GM18499 (cell line): ENCODE measurements around the gene AACS.

Experiments
- ATAC-seq: cut with Tn5 transposase; IDR thresholded peaks from one replicate; pipeline ENCODE4 v1.9.1; 2021; ENCODE audit warnings: moderate number of reproducible peaks; ENCODE audit not compliant: insufficient read depth, unreplicated experiment

The AACS gene

GRCh38 chr12:125178222-125178621 lies 113.0 kb downstream of the AACS start:
- no peak for ATAC-seq

- ATAC-seq = no peak
Measured at GRCh38 chr12:125180144-125180543, 114.9 kb downstream of the AACS start.

- no peak for ATAC-seq
Measured at GRCh38 chr12:125181107-125181506, 115.9 kb downstream of the AACS start.

GRCh38 chr12:125183187-125184067 lies 118.2 kb downstream of the AACS start:
- ATAC-seq = peak; percentile 60

- ATAC-seq = no peak
Measured at GRCh38 chr12:125184213-125184967, 119.2 kb downstream of the AACS start.

DNA sequence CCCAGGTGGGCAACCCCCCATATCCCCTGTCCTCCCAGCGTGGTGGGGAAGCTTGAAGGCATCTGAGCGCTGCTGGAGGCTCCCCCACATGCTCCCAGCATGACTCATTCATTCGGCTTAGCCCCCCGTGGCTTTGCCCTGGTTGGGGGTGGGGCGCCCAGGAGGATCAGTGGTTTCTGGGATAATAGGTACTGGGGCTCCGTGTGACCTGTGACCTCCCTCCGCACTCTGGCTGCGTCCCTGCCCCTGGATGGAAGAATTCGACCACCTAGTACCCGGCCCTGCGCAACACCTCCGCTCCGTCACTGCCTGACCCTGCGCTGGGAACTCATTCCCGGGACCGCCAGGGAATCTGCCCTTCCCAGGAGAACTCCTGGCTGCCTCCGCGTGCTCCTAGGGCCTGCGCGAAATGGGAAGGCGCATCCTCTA lies 120.1 kb downstream of the AACS start:
- ATAC-seq = no peak

GRCh38 chr12:125185740-125186470 lies 120.7 kb downstream of the AACS start, which contains the start of gene TMEM132B:
Gene TMEM132B, plus strand, starts transcription at chr12:125186386.
- no peak for ATAC-seq

GRCh38 chr12:125186471-125187147 lies 121.4 kb downstream of the AACS start:
- no peak for ATAC-seq

DNA sequence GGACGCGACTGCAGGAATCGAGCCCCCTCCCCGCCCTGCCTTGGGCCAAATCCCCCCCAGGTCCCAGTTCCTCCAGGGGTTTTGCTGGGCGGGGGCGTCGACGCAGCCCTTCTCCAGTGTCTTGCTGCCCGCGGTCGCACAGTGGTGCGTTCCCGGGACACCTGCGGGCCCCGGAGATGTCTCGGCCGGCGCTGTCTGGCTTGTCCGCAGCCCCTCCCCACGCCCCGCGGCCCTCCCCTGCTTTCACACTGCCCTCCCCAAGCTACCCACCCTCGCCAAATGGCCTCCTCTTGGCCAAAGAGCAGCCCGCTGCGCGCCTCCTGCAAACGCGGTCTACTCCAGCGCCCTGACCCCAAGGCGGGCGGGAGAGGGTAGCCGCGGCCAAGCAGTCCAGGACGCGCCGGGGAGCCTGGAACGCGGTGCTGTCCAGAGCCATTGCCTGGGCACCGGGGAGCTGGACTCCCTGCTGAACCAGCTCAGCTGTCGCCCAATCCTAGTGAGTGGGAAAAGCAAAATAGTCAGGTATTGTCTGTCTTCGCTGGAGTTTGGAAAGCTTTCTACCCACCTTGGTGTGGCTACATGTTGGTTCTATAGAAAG lies 122.0 kb downstream of the AACS start:
- ATAC-seq = no peak

GRCh38 chr12:125187780-125188741 lies 122.8 kb downstream of the AACS start:
- no peak for ATAC-seq

GRCh38 chr12:125189015-125189414 lies 123.8 kb downstream of the AACS start:
- ATAC-seq = no peak

GRCh38 chr12:125189502-125189901 lies 124.3 kb downstream of the AACS start:
- no peak for ATAC-seq

DNA sequence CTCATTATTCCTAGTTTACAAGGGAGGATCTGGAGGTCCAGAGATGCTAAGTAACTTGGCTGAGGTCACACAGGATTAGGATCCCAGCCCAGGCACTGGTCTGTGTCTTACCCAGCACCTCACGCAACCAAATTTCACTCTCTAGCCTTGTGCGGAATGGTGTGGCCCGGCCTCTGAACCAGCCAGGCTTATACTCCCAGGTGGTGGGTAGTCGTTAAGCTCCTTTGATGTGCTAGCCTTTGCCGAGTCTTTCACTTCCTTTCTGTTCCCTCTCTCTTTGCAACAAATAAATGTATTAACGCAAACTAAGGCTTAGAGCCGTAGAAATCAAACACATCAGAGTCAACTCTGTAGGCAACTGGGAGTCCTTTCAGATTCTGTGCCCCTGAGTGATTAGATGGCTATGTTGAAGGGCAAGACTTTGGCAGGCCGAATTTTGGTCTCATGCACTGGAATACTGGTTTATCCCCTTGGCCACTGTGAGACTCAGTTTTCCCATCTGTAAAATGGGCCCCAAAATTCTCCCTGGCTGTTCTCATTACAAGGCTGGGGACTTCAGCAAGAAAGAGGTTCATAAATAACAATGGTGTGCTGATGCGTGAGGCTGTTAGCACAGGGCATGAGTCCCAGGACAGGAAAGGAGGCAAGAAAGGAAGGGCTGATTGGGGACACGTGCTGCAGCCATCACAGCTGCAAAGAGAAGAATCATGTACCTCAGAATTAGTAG lies 126.3 kb downstream of the AACS start:
- no peak for ATAC-seq

GRCh38 chr12:125192690-125193221 lies 127.5 kb downstream of the AACS start:
- no peak for ATAC-seq
